ENCODE measurements around the gene ZNF275. TPM values are rescaled to one million over a fixed set of nuclear protein-coding genes. Genes with fewer than 3 reads are reported as not detected.

The ZNF275 gene
- total and polyA plus RNA-seq, 2 of the 8 experiments (the other 6 are each of a cell fraction or from before 2014, with no cell fraction given), result 8.2 to 9.1 TPM

GRCh38 chrX:153319295-153320046, 14.5 kb upstream of the ZNF275 start:
- 94% methylated on average over 14 of the region's 33 CpGs; no CpG with 5 or more reads in 1 of the 2 experiments for WGBS, 2 experiments (ENCODE audit: extremely low coverage in 1 of 2, insufficient coverage in 1 of 2, insufficient read length in 1 of 2, insufficient replicate concordance in 2 of 2, low coverage in 1 of 2, low lambda C conversion rate in 2 of 2, missing lambda C conversion rate in 1 of 2)
- no peaks in the 10 kb centered on the region for H3K9me3 ChIP-seq (ENCODE audit: insufficient read depth in 2 of 2, low read depth in 1 of 2, low read length in 1 of 2)
- no peaks in the 10 kb centered on the region for H3K79me1 ChIP-seq (ENCODE audit: low read depth, low read length)
- no peak overlapping the region for H2AK5ac ChIP-seq (ENCODE audit: low read depth, low read length)
- FAIRE-seq (no peak), DNase-seq (ENCODE audit: low read depth in 1 of 2, low spot score in 2 of 2) (no peak)
- H3K4me1 ChIP-seq (replicated peaks in 1 of 4; ENCODE audit: control insufficient read depth in 3 of 4, insufficient read depth in 4 of 4, low read length in 3 of 4), result peaks cover 0 to 4% (median 3%) of the 10 kb centered on the region in 4 experiments; a peak in 6 of 7 replicates
- POLR2A ChIA-PET (ENCODE audit: partially characterized antibody), result no interaction called here
- no peak overlapping the region for H2BK5ac ChIP-seq (ENCODE audit: low read depth, low read length)
- H3K27ac ChIP-seq (ENCODE audit: low read depth, low read length), result no peak overlapping the region
- H3K23ac ChIP-seq (ENCODE audit: insufficient read length), result no peak overlapping the region
- no peak overlapping the region for H2BK20ac ChIP-seq (ENCODE audit: low read length)
- no peak overlapping the region for H2BK15ac ChIP-seq (ENCODE audit: low read length)
- no peak overlapping the region for H2BK12ac ChIP-seq (ENCODE audit: low read depth, low read length)
- no peak overlapping the region for H4K91ac ChIP-seq (replicated peaks; ENCODE audit: insufficient read length, low read length)
- CTCF ChIA-PET (ENCODE audit: partially characterized antibody), result no interaction called here
- H2AFZ ChIP-seq (ENCODE audit: low read length), result no peak overlapping the region
- H3K36me3 ChIP-seq (ENCODE audit: control insufficient read depth in 2 of 4, insufficient read depth in 4 of 4, low read length in 3 of 4), result no peaks in the 10 kb centered on the region
- no peak overlapping the region for H2BK120ac ChIP-seq (replicated peaks; ENCODE audit: low read depth, low read length)
- H4K5ac ChIP-seq (ENCODE audit: insufficient read length, low read depth, low read length), result no peak overlapping the region
- no peak overlapping the region for H3K9ac ChIP-seq (replicated peaks in 1 of 4; ENCODE audit: extremely low read depth in 1 of 4, low read depth in 3 of 4, low read length in 3 of 4)
- H4K20me1 ChIP-seq (replicated peaks in 1 of 2; ENCODE audit: control insufficient read depth in 1 of 2, insufficient read depth in 2 of 2, low read length in 2 of 2), result no peaks in the 10 kb centered on the region
- no peak overlapping the region for H3K18ac ChIP-seq (ENCODE audit: extremely low read depth, low read length)
- no peak overlapping the region for H3K4ac ChIP-seq (replicated peaks; ENCODE audit: insufficient read length, low read depth, low read length)
- H4K8ac ChIP-seq (ENCODE audit: extremely low read depth, insufficient read depth, low read length), result no peak overlapping the region
- H3K4me3 ChIP-seq (ENCODE audit: extremely low read depth in 1 of 4, insufficient read depth in 2 of 4, low read depth in 3 of 4, low read length in 4 of 4), result no peak overlapping the region
- H3K14ac ChIP-seq (ENCODE audit: insufficient read length), result no peak overlapping the region
- H3K79me2 ChIP-seq (ENCODE audit: control insufficient read depth in 1 of 2, insufficient read depth in 2 of 2, low read length in 2 of 2), result no peaks in the 10 kb centered on the region
- no peak overlapping the region for H3K56ac ChIP-seq (replicated peaks; ENCODE audit: insufficient read length, low read depth, low read length)
- H3K27me3 ChIP-seq (replicated peaks in 1 of 4; ENCODE audit: control insufficient read depth in 3 of 4, extremely low read depth in 1 of 4, insufficient read depth in 3 of 4, low read length in 3 of 4), result peaks cover 0 to 11% (median 9%) of the 10 kb centered on the region in 4 experiments; a peak in 5 of 7 replicates
- H3K4me2 ChIP-seq (ENCODE audit: insufficient read depth in 1 of 2, low read depth in 2 of 2, low read length in 2 of 2), result no peak overlapping the region
- TF ChIP-seq, protein P1, sequence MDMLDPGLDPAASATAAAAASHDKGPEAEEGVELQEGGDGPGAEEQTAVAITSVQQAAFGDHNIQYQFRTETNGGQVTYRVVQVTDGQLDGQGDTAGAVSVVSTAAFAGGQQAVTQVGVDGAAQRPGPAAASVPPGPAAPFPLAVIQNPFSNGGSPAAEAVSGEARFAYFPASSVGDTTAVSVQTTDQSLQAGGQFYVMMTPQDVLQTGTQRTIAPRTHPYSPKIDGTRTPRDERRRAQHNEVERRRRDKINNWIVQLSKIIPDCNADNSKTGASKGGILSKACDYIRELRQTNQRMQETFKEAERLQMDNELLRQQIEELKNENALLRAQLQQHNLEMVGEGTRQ (IDR thresholded peaks at IDR 0.05; ENCODE audit: low read length), result no peak
- TF ChIP-seq NRF1 (IDR thresholded peaks at IDR 0.05; ENCODE audit: low read depth, low read length) (no peak), RNF2 (IDR thresholded peaks at IDR 0.05; ENCODE audit: borderline replicate concordance, low read depth, low read length, missing control alignments, poor library complexity, severe bottlenecking) (no peak), SP4 (IDR thresholded peaks at IDR 0.05; ENCODE audit: low read length) (no peak), SIRT6 (IDR thresholded peaks at IDR 0.05; ENCODE audit: low read length) (no peak), POLR2AphosphoS5 (IDR thresholded peaks at IDR 0.05; ENCODE audit: low read depth, low read length) (no peak), ZNF274 (IDR thresholded peaks at IDR 0.05; ENCODE audit: borderline replicate concordance, extremely low read depth, low read length) (no peak), TBP (IDR thresholded peaks at IDR 0.05; ENCODE audit: low read depth, low read length) (no peak), JUN (IDR thresholded peaks at IDR 0.05; ENCODE audit: low read depth, low read length) (no peak), MAFK (IDR thresholded peaks at IDR 0.05; ENCODE audit: low read depth, low read length) (no peak), SP1 (IDR thresholded peaks at IDR 0.05; ENCODE audit: low read depth, low read length) (no peak), EGR1 (IDR thresholded peaks at IDR 0.05; ENCODE audit: borderline replicate concordance, low read depth, low read length) (no peak)
- H3K23me2 ChIP-seq (ENCODE audit: low read depth, low read length), result no peaks in the 10 kb centered on the region; the same call in 1 of the 2 replicates

All from H1 (cell line).